Activated naive CD4-positive, alpha-beta T cell treated with anti-CD3 and anti-CD28 coated beads, Interleukin-2, amount 10 ng/mL, durations not matched to agents 7 days and 5 days (primary cell): ENCODE measurements around the gene SLC6A3.

Experiments
- CTCF ChIA-PET: fragments of 350-600 bp; sonication (Branson Sonifier 250); formaldehyde crosslinking; loops from one replicate; lab custom pipeline; 2021; ENCODE audit warnings: antibody characterized with exemption; lab: Charles Lee
- DNase-seq: peaks from one replicate; pipeline ENCODE4 v3.0.0-alpha.2; 2020
- H3K27ac Mint-ChIP-seq: one replicate; pipeline ENCODE4 v1.8.0; 2021; ENCODE audit warnings: mild to moderate bottlenecking, moderate library complexity, mixed read lengths
- H3K27me3 Mint-ChIP-seq: one replicate; pipeline ENCODE4 v1.8.0; 2021; ENCODE audit warnings: mild to moderate bottlenecking, mixed read lengths
- H3K36me3 Mint-ChIP-seq: one replicate; pipeline ENCODE4 v1.8.0; 2021; ENCODE audit warnings: mixed read lengths
- H3K4me1 Mint-ChIP-seq: one replicate; pipeline ENCODE4 v1.8.0; 2021; ENCODE audit warnings: mixed read lengths
- H3K4me3 Mint-ChIP-seq: one replicate; pipeline ENCODE4 v1.8.0; 2021; ENCODE audit warnings: mild to moderate bottlenecking, moderate library complexity, mixed read lengths
- H3K9me3 Mint-ChIP-seq: one replicate; pipeline ENCODE4 v1.8.0; 2021; ENCODE audit warnings: mixed read lengths

Gene SLC6A3

GRCh38 chr5:1386274-1386717 is 58.9 kb downstream of the SLC6A3 start:
- no peaks in the 10 kb centered on the region for H3K9me3 Mint-ChIP-seq
- DNase-seq, result peak; percentile 85
- H3K27me3 Mint-ChIP-seq, result peaks cover 42% of the 10 kb centered on the region
- H3K4me3 Mint-ChIP-seq, result peak overlapping the region; percentile 97
- H3K27ac Mint-ChIP-seq, result peak overlapping the region; percentile 100
- H3K4me1 Mint-ChIP-seq, result peaks cover 21% of the 10 kb centered on the region
- no peaks in the 10 kb centered on the region for H3K36me3 Mint-ChIP-seq
- CTCF ChIA-PET, result interaction anchor here (0.6 kb wide), 1 partner anchor 215 kb away, joined by 3 read pairs; no protein-coding TSS in a partner anchor

GRCh38 chr5:1385395-1386273 is 59.6 kb downstream of the SLC6A3 start:
- peak overlapping the region; percentile 100 for H3K27ac Mint-ChIP-seq
- peaks cover 42% of the 10 kb centered on the region for H3K27me3 Mint-ChIP-seq
- H3K9me3 Mint-ChIP-seq, result no peaks in the 10 kb centered on the region
- H3K4me1 Mint-ChIP-seq, result peaks cover 22% of the 10 kb centered on the region
- DNase-seq, result peak; percentile 93
- CTCF ChIA-PET, result interaction anchor here (0.6 to 1.3 kb wide), 3 partner anchors 215 to 259 kb away, joined by 3 to 5 read pairs (median 3); no protein-coding TSS in a partner anchor
- H3K4me3 Mint-ChIP-seq, result peak overlapping the region; percentile 97
- no peaks in the 10 kb centered on the region for H3K36me3 Mint-ChIP-seq

GRCh38 chr5:1384521-1384920 is 60.7 kb downstream of the SLC6A3 start:
- Mint-ChIP-seq H3K27ac (no peak overlapping the region), H3K4me1 (peaks cover 29% of the 10 kb centered on the region), H3K9me3 (peaks cover 3% of the 10 kb centered on the region), H3K36me3 (no peaks in the 10 kb centered on the region), H3K4me3 (no peak overlapping the region), H3K27me3 (peaks cover 40% of the 10 kb centered on the region)
- CTCF ChIA-PET, result interaction anchor here (0.7 to 1.3 kb wide), 2 partner anchors 233 to 260 kb away, joined by 3 to 5 read pairs; no protein-coding TSS in a partner anchor
- no peak for DNase-seq

DNA sequence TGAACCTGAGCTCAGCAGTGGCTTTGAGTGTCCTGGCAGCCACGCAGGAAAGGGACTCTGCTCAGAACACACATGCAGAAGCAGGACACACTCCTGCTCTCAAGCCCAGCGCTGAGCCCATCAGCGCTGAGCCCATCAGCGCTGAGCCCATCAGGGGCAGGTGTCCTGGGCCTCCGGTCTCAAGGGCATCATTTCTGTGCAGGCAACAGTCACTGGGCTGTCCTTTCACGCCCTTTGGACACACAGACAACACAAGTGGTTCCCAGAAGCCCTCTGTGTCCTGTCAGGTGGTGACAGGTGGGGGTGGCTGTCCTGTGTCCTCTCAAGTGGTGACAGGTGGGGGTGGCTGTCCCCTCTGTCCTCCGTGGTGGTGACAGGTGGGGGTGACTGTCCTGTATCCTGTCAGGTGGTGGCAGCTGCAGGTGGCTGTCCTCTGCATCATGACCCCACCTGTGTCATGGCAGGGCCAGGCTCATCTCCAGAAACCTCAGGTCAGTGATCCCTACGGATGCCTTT is 61.3 kb downstream of the SLC6A3 start:
- Mint-ChIP-seq H3K27ac (no peak overlapping the region), H3K4me3 (no peak overlapping the region), H3K27me3 (peaks cover 37% of the 10 kb centered on the region), H3K4me1 (peaks cover 29% of the 10 kb centered on the region), H3K36me3 (no peaks in the 10 kb centered on the region), H3K9me3 (peaks cover 5% of the 10 kb centered on the region)
- CTCF ChIA-PET, result interaction anchor here (1.3 kb wide), 1 partner anchor 261 kb away, joined by 5 read pairs; no protein-coding TSS in a partner anchor
- no peak for DNase-seq

DNA sequence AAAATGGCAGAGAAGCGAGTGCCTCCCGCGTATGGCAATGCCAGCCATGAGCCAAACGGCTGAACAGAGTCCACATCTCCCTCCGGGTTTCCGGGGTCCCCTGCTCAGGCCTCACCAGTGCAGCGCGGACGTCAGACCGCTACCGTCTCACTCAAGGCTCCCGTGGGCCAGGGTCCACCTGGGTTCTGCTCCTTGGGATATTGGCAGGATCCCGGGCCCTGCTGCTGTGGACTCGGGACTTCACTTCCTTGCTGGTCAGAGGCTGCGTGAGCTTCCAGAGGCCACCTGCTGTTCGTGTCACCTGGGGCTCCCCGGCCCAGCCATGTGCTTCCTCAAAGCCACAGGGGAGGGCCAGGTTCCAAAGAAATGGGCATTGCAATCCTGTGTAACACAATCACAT is 61.9 kb downstream of the SLC6A3 start:
- Mint-ChIP-seq H3K4me1 (peaks cover 29% of the 10 kb centered on the region), H3K4me3 (no peak overlapping the region), H3K27ac (no peak overlapping the region), H3K36me3 (no peaks in the 10 kb centered on the region), H3K27me3 (peaks cover 32% of the 10 kb centered on the region), H3K9me3 (peaks cover 5% of the 10 kb centered on the region)
- CTCF ChIA-PET, result no interaction called here
- DNase-seq, result no peak

- no peak overlapping the region for H3K4me3 Mint-ChIP-seq
- peaks cover 27% of the 10 kb centered on the region for H3K4me1 Mint-ChIP-seq
- no peak for DNase-seq
- peaks cover 25% of the 10 kb centered on the region for H3K27me3 Mint-ChIP-seq
- CTCF ChIA-PET, result no interaction called here
- no peak overlapping the region for H3K27ac Mint-ChIP-seq
- H3K36me3 Mint-ChIP-seq, result no peaks in the 10 kb centered on the region
- H3K9me3 Mint-ChIP-seq, result peaks cover 5% of the 10 kb centered on the region
Measured at GRCh38 chr5:1382248-1382700, 63.0 kb downstream of the SLC6A3 start.

DNA sequence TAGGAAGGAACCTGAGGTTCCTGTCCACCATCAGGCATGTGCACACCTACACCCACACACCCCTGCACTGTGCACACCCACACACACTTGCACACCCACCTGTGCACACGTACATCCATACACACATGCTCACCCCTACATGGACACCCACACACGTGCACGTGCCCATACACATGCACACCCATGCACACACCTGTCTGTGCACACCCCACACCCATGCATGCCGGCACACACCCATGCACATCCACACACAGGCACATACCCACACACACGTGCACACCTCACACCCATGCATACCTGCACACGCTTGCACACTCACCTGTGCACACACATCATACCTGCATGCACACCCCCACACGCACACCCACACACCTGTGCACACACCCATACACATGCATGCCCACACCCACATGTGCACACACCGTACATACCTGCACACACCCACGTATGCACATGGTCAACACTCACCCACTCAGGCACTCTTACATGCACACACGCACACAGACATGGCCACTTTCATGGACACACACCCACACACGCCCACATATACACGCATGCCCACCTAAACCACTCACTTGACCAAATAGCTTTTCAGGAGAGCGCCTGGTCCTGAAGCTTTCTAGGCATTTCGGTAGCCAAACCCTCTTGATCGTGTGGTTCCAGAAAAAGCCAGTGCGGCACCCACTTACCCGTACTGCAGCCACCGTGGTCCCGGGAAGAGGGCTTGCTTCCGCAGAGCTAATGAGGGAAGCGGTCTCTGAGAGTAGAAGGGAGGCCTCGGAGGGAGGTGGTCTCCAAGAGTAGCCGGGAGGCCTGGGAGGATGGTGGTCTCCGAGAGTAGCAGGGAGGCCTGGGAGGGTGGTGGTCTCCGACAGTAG is 63.6 kb downstream of the SLC6A3 start:
- no peak overlapping the region for H3K27ac Mint-ChIP-seq
- H3K4me1 Mint-ChIP-seq, result peaks cover 21% of the 10 kb centered on the region
- peaks cover 5% of the 10 kb centered on the region for H3K9me3 Mint-ChIP-seq
- H3K36me3 Mint-ChIP-seq, result no peaks in the 10 kb centered on the region
- no peak for DNase-seq
- CTCF ChIA-PET, result interaction anchor here (1.1 to 2.5 kb wide), 5 partner anchors 20 to 272 kb away, joined by 4 to 9 read pairs (median 6); no protein-coding TSS in a partner anchor
- H3K4me3 Mint-ChIP-seq, result no peak overlapping the region
- H3K27me3 Mint-ChIP-seq, result peaks cover 18% of the 10 kb centered on the region

DNA sequence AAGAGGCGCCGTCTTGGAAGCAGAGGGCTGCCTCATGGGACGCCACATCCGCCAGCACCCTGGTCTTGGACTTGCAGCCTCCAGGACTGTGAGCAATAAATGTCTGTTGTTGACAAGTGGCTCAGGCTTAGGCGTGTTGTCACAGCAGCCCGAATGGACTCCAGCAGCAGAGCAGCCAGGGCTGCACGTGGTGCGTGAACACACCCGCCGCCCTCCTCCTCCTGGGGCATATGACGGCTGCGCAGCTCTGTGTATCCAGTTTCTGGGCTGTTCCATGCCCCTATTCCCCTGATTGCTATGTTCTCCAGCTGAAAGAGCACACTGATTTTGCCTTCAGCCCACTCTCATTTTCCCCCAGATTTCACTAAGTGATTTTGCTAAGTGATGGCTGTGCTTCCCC is 64.3 kb downstream of the SLC6A3 start:
- H3K27me3 Mint-ChIP-seq, result peaks cover 15% of the 10 kb centered on the region
- CTCF ChIA-PET, result interaction anchor here (0.9 to 2.5 kb wide), 15 partner anchors 9 to 273 kb away, joined by 3 to 9 read pairs (median 4); no protein-coding TSS in a partner anchor
- peaks cover 5% of the 10 kb centered on the region for H3K9me3 Mint-ChIP-seq
- H3K27ac Mint-ChIP-seq, result no peak overlapping the region
- H3K4me1 Mint-ChIP-seq, result peaks cover 15% of the 10 kb centered on the region
- no peak overlapping the region for H3K4me3 Mint-ChIP-seq
- no peaks in the 10 kb centered on the region for H3K36me3 Mint-ChIP-seq
- DNase-seq, result no peak

DNA sequence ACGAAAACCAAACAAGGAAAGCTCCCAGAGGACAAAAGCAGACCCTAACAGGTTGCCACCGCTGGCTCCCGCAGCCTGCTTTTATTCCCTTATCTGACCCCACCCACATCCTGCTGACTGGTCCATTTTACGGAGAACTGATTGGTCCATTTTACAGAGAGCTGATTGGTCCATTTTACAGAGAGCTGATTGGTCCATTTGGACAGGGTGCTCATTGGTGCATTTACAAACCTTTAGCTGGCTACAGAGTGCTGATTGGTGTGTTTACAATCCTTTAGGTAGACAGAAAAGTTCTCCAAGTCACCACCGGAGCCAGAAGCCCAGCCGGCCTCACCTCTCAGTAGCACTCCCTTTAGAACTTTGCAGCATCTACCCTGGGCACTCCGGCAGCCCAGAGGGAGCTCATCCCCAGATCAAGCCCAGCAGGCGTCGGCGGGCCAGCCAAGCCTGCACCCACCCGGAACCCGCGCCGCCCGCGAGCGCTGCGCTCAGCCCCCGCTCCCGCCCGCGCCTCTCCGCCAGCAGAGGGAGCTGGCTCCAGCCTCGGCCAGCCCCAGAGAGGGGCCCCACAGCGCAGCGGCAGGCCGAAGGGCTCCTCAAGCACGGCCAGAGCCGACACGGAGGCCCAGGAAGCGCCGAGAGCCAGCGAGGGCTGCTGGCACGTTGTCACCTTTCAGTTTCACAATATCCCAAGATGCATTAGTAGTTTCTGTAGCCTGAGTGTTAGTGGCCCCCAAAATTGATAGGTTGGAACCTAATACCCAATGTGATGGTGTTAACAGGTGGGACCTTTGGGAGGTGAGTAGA is 65.0 kb downstream of the SLC6A3 start:
- peak overlapping the region; percentile 59 for H3K4me3 Mint-ChIP-seq
- peak; percentile 67 for DNase-seq
- H3K4me1 Mint-ChIP-seq, result peaks cover 10% of the 10 kb centered on the region
- peaks cover 22% of the 10 kb centered on the region for H3K27me3 Mint-ChIP-seq
- CTCF ChIA-PET, result interaction anchor here (0.8 to 2.5 kb wide), 20 partner anchors 8 to 273 kb away, joined by 3 to 9 read pairs (median 4); no protein-coding TSS in a partner anchor
- peaks cover 5% of the 10 kb centered on the region for H3K9me3 Mint-ChIP-seq
- H3K36me3 Mint-ChIP-seq, result no peaks in the 10 kb centered on the region
- H3K27ac Mint-ChIP-seq, result no peak overlapping the region

GRCh38 chr5:1378866-1379659 is 66.2 kb downstream of the SLC6A3 start:
- no peak overlapping the region for H3K4me3 Mint-ChIP-seq
- CTCF ChIA-PET, result interaction anchor here (1.2 to 2.5 kb wide), 10 partner anchors 24 to 274 kb away, joined by 3 to 9 read pairs (median 4); no protein-coding TSS in a partner anchor
- peaks cover 25% of the 10 kb centered on the region for H3K27me3 Mint-ChIP-seq
- peaks cover 8% of the 10 kb centered on the region for H3K4me1 Mint-ChIP-seq
- peaks cover 5% of the 10 kb centered on the region for H3K9me3 Mint-ChIP-seq
- no peak overlapping the region for H3K27ac Mint-ChIP-seq
- no peaks in the 10 kb centered on the region for H3K36me3 Mint-ChIP-seq
- DNase-seq, result no peak

- Mint-ChIP-seq H3K4me1 (peaks cover 8% of the 10 kb centered on the region), H3K36me3 (no peaks in the 10 kb centered on the region), H3K27me3 (peaks cover 29% of the 10 kb centered on the region), H3K27ac (no peak overlapping the region), H3K9me3 (peaks cover 5% of the 10 kb centered on the region), H3K4me3 (no peak overlapping the region)
- CTCF ChIA-PET, result interaction anchor here (2.3 kb wide), 1 partner anchor 267 kb away, joined by 9 read pairs; no protein-coding TSS in a partner anchor
- no peak for DNase-seq
Measured at GRCh38 chr5:1378096-1378495, 67.1 kb downstream of the SLC6A3 start.

DNA sequence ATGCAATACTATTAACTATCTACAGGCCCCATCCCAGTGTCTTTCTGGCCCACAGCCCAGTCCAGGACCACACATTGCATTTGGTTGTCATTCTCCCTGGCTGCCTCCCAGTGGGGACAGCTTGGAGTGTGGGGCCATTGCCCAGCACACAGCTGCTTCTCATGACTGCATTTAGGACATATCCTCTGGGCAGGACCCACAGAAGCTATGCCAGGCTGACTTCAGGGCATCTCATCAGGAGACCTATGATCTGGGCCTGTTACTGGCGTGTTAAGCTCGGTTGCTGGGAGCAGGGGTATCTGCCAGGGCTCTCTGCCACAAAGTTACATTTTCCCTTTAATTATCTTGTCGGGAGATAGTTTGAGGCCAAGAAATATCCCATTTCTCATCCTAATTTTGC is 68.3 kb downstream of the SLC6A3 start:
- Mint-ChIP-seq H3K4me3 (no peak overlapping the region), H3K27me3 (peaks cover 35% of the 10 kb centered on the region), H3K36me3 (no peaks in the 10 kb centered on the region), H3K4me1 (peaks cover 8% of the 10 kb centered on the region), H3K27ac (no peak overlapping the region), H3K9me3 (peaks cover 5% of the 10 kb centered on the region)
- CTCF ChIA-PET, result no interaction called here
- no peak for DNase-seq
